NB4 (cell line): Measurements from ENCODE around the gene ASB5.
"Not testable (repeated sequence)": the region's sequence is repeated elsewhere in the genome, so short reads cannot be mapped to it uniquely, and the experiment has no call there.

ENCODE experiments used
- DNase-seq: peaks from one replicate; pipeline ENCODE4 v3.0.0; 2010; ENCODE audit warnings: low read depth
- H3K4me3 ChIP-seq: one replicate; pipeline ENCODE4 v1.5.1; 2011; ENCODE audit warnings: mild to moderate bottlenecking, low read depth, low read length, moderate library complexity
- CTCF ChIP-seq: IDR thresholded peaks from one replicate; pipeline ENCODE4 v1.5.1; 2012; ENCODE audit warnings: low read depth, low read length
- MAX ChIP-seq: IDR thresholded peaks from 2 replicates; pipeline ENCODE4 v1.6.1; 2011; ENCODE audit warnings: low read depth, low read length
- MYC ChIP-seq: IDR thresholded peaks from 2 replicates; pipeline ENCODE4 v1.6.1; 2011; ENCODE audit warnings: low read depth, low read length
- POLR2A ChIP-seq: IDR thresholded peaks from 2 replicates; pipeline ENCODE4 v1.6.1; 2011; ENCODE audit warnings: mild to moderate bottlenecking; ENCODE audit not compliant: insufficient read length; ENCODE audit errors: extremely low read depth

ASB5 gene

GRCh38 chr4:176306837-176307665 lies 38.0 kb upstream of the ASB5 start:
- DNase-seq, result no peak
- H3K4me3 ChIP-seq, result no peak overlapping the region
- no peak for TF ChIP-seq MYC

- DNase-seq, result no peak
- TF ChIP-seq MAX, result no peak
- no peak for TF ChIP-seq POLR2A
- no peak for TF ChIP-seq CTCF
- no peak for TF ChIP-seq MYC
- no peak overlapping the region for H3K4me3 ChIP-seq
Observed at GRCh38 chr4:176303938-176304337, 34.9 kb upstream of the ASB5 start.

GRCh38 chr4:176302283-176303275 lies 33.6 kb upstream of the ASB5 start:
- no peak overlapping the region for H3K4me3 ChIP-seq
- DNase-seq, result no peak
- no peak for TF ChIP-seq MAX
- TF ChIP-seq MYC, result no peak
- TF ChIP-seq CTCF, result no peak
- TF ChIP-seq POLR2A, result no peak

- no peak for DNase-seq
- TF ChIP-seq CTCF (no peak), MAX (no peak), POLR2A (no peak), MYC (no peak)
- H3K4me3 ChIP-seq, result no peak overlapping the region
Observed at GRCh38 chr4:176300565-176300964, 31.5 kb upstream of the ASB5 start.

- TF ChIP-seq POLR2A, result no peak
- no peak for TF ChIP-seq MYC
- no peak for TF ChIP-seq CTCF
- no peak for TF ChIP-seq MAX
- no peak overlapping the region for H3K4me3 ChIP-seq
- no peak for DNase-seq
Observed at GRCh38 chr4:176300036-176300435, 31.0 kb upstream of the ASB5 start.

GRCh38 chr4:176298664-176299063 lies 29.6 kb upstream of the ASB5 start:
- DNase-seq, result no peak
- TF ChIP-seq MAX (no peak), POLR2A (no peak), CTCF (no peak), MYC (no peak)

GRCh38 chr4:176295907-176296306 lies 26.9 kb upstream of the ASB5 start:
- not testable (repeated sequence) for DNase-seq, H3K4me3 ChIP-seq

More at GRCh38 chr4:176298664-176299063, 29.6 kb upstream of the ASB5 start:
- no peak overlapping the region for H3K4me3 ChIP-seq
